ENCODE results near the gene CTIF.

Gene CTIF

GRCh38 chr18:48602759-48603390 lies 64.0 kb downstream of the CTIF start:
- no peak for DNase-seq (ENCODE audit: low read depth)

GRCh38 chr18:48605408-48605845 lies 66.6 kb downstream of the CTIF start:
- peak; percentile 68 for DNase-seq (ENCODE audit: low read depth)

GRCh38 chr18:48607056-48607984 lies 68.5 kb downstream of the CTIF start:
- DNase-seq (ENCODE audit: low read depth), result peak; percentile 92

- DNase-seq (ENCODE audit: low read depth), result no peak
Measured at GRCh38 chr18:48608581-48608980, 69.8 kb downstream of the CTIF start.

GRCh38 chr18:48609114-48609513 lies 70.3 kb downstream of the CTIF start:
- DNase-seq (ENCODE audit: low read depth), result no peak

- no peak for DNase-seq (ENCODE audit: low read depth)
Measured at GRCh38 chr18:48609820-48610815, 71.3 kb downstream of the CTIF start.

- DNase-seq (ENCODE audit: low read depth), result no peak
Measured at GRCh38 chr18:48611203-48611602, 72.4 kb downstream of the CTIF start.

- DNase-seq (ENCODE audit: low read depth), result no peak
Measured at GRCh38 chr18:48611785-48612480, 73.1 kb downstream of the CTIF start.

- DNase-seq (ENCODE audit: low read depth), result no peak
Measured at GRCh38 chr18:48612511-48612910, 73.7 kb downstream of the CTIF start.

- no peak for DNase-seq (ENCODE audit: low read depth)
Measured at GRCh38 chr18:48612917-48613316, 74.1 kb downstream of the CTIF start.

GRCh38 chr18:48613589-48614404 lies 75.0 kb downstream of the CTIF start:
- no peak for DNase-seq (ENCODE audit: low read depth)

GRCh38 chr18:48615566-48616401 lies 77.0 kb downstream of the CTIF start:
- no peak for DNase-seq (ENCODE audit: low read depth)

- no peak for DNase-seq (ENCODE audit: low read depth)
Measured at GRCh38 chr18:48616484-48617255, 77.8 kb downstream of the CTIF start.

- no peak for DNase-seq (ENCODE audit: low read depth)
Measured at GRCh38 chr18:48617844-48618497, 79.1 kb downstream of the CTIF start.

GRCh38 chr18:48619016-48619415 lies 80.2 kb downstream of the CTIF start:
- peak; percentile 41 for DNase-seq (ENCODE audit: low read depth)

GRCh38 chr18:48619501-48619900 lies 80.7 kb downstream of the CTIF start:
- no peak for DNase-seq (ENCODE audit: low read depth)

- DNase-seq (ENCODE audit: low read depth), result peak; percentile 78
Measured at GRCh38 chr18:48620071-48620470, 81.2 kb downstream of the CTIF start.

GRCh38 chr18:48621240-48621639 lies 82.4 kb downstream of the CTIF start:
- DNase-seq (ENCODE audit: low read depth), result peak; percentile 88

Measured in amniotic epithelial cell (primary cell).